Fibroblast of pulmonary artery (primary cell): ENCODE results near the gene DDTL.
A peak's percentile ranks its signal among the peaks of the same experiment; 100 is the strongest.
"Not testable (repeated sequence)": the region's sequence is repeated elsewhere in the genome, so short reads cannot be mapped to it uniquely, and the experiment has no call there.

Experiments
- DNase-seq: peaks from one replicate; pipeline ENCODE4 v3.0.0-alpha.2; 2010; ENCODE audit warnings: low read depth
- H3K4me3 ChIP-seq: replicated peaks from 2 replicates; pipeline ENCODE4 v1.5.1; 2011; ENCODE audit warnings: low read depth, mild to moderate bottlenecking, control low read depth, low read length, moderate library complexity
- CTCF ChIP-seq: IDR thresholded peaks from 2 replicates; pipeline ENCODE4 v1.5.1; 2011; ENCODE audit warnings: mild to moderate bottlenecking, control low read depth, low read length, inconsistent platforms; ENCODE audit errors: missing control alignments

The DDTL gene

DNA sequence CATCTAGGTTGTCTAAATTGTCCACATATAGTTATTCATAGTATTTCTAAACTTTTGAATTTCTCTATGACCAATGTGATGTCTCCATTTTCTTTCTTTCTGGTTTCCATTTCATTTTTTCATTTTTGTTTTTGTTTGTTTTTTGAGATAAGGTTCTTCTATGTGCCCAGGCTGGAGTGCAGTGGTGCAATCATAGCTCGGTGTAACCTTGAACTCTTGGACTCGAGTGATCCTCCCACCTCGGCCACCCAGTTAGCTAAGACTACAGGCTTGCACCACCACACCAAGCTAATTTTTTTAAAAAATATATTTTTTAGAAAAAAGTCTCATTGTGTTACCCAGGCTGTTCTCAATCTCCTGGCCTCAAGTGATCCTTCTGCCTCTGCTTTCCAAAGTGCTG is 30.4 kb downstream of the DDTL start:
- no peak for DNase-seq
- H3K4me3 ChIP-seq, result no peak overlapping the region
- TF ChIP-seq CTCF, result no peak

- H3K4me3 ChIP-seq, DNase-seq: not testable (repeated sequence)
Measured at GRCh38 chr22:23999779-24000178, 33.1 kb downstream of the DDTL start.

GRCh38 chr22:24001314-24001713 is 34.6 kb downstream of the DDTL start:
- no peak overlapping the region for H3K4me3 ChIP-seq
- no peak for TF ChIP-seq CTCF
- DNase-seq, result no peak

- DNase-seq, result no peak
- no peak for TF ChIP-seq CTCF
- H3K4me3 ChIP-seq, result no peak overlapping the region
Measured at GRCh38 chr22:24002272-24002671, 35.6 kb downstream of the DDTL start.

DNA sequence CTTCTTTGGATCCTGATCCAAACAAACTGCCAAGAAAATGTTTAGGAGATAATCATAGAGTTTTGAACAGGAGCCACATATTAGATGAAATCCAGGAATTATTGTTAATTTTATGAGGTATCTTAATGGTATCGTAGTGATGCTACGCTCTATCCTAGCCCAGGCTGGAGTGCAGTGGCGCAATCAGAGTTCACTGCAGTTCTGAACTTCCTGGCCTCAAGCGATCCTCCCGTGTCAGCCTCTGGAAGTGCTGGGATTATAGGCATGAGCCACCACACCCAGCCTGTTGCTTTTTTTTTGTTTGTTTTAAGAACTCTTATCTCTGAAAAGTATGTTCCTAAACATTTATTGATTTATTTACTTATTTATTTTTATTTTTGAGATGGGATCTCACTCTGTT is 36.2 kb downstream of the DDTL start:
- no peak for DNase-seq
- no peak overlapping the region for H3K4me3 ChIP-seq
- no peak for TF ChIP-seq CTCF

GRCh38 chr22:24003887-24004286 is 37.2 kb downstream of the DDTL start:
- no peak for DNase-seq
- H3K4me3 ChIP-seq, result no peak overlapping the region
- TF ChIP-seq CTCF, result no peak

DNA sequence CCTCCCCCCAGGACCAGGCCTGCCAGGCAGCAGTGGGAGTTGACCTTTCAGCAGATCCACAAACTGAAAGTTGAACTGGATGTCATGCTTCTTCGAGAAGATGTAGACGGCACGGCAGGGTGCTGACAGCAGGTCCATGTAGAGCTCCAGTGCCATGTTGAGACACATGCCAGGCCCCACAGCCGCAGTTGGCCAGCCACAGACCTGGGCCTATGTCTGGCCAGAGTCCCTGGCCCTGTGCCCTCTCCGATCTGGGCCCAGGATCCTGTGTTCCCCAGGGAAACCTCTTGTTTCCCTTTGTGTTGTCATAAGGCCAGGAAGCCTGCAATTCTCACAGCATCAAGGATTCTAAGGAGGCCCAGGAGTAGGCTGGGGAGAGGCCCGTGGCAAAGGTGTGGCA is 38.5 kb downstream of the DDTL start, which contains the start of gene GSTT4:
Gene GSTT4 (minus strand): TSS at position 253 of the 400 bp plus-strand sequence. CDS start 97 bp downstream, at position 156.
- TF ChIP-seq CTCF, result no peak

More for the DNA sequence above, 38.5 kb downstream of the DDTL start, which contains the start of gene GSTT4:
- peak; percentile 59 for DNase-seq
- no peak within 1 kb of the TSS for H3K4me3 ChIP-seq
